Liver (tissue), 3 donors: ENCODE measurements around the gene CDH22.

Experiments
- CTCF ChIP-seq: fragments of 150-350 bp; IDR thresholded peaks from 2 replicates; pipeline ENCODE4 v1.5.1; 2017; ENCODE audit warnings: improper control_type of control experiment, low read depth, low read length; ENCODE audit not compliant: missing input control
- JUND ChIP-seq, 2 donors: IDR thresholded peaks; 2 replicates each; pipeline ENCODE4 v1.6.1; 2016; ENCODE audit warnings: antibody characterized with exemption in 2 of 2
- donor health status: healthy.
- donor health status: healthy.

- TF ChIP-seq CTCF (no peak), JUND (IDR thresholded peaks at IDR 0.05) (no peak)
Measured at GRCh38 chr20:46284040-46284427, 24.3 kb downstream of the CDH22 start.
